SIG-M5 treated with dmso at 0.1 percent for 504 hours (cell line): ENCODE results near the gene CDKN2A.

ENCODE experiments used
- DNase-seq: peaks from one replicate; lab custom pipeline; 2025; ENCODE audit not compliant: unreplicated experiment; lab: John Stamatoyannopoulos, UW

CDKN2A gene

GRCh38 chr9:22008384-22008716 lies 14.2 kb upstream of the CDKN2A start:
- no peak for DNase-seq

- no peak for DNase-seq
Measured at GRCh38 chr9:22005702-22006606, 11.8 kb upstream of the CDKN2A start.

- DNase-seq, result no peak
Measured at GRCh38 chr9:22005021-22005701, 11.0 kb upstream of the CDKN2A start.

GRCh38 chr9:22002038-22002437 lies 7.8 kb upstream of the CDKN2A start:
- no peak for DNase-seq

- no peak for DNase-seq
Measured at GRCh38 chr9:21998026-21998425, 3.8 kb upstream of the CDKN2A start.

GRCh38 chr9:21997480-21997879 lies 3.3 kb upstream of the CDKN2A start:
- no peak for DNase-seq

- DNase-seq, result no peak
Measured at GRCh38 chr9:21996858-21997257, 2.7 kb upstream of the CDKN2A start.

GRCh38 chr9:21996438-21996837 lies 2.2 kb upstream of the CDKN2A start:
- no peak for DNase-seq

- peak; percentile 44 for DNase-seq
Measured at GRCh38 chr9:21995666-21996398, 1.6 kb upstream of the CDKN2A start.

GRCh38 chr9:21995006-21995665 lies 944 bp upstream of the CDKN2A start:
- peak; percentile 85 for DNase-seq

GRCh38 chr9:21994556-21995005 lies 389 bp upstream of the CDKN2A start, which contains the start of gene CDKN2B-AS1:
Gene CDKN2B-AS1, plus strand, starts transcription at chr9:21994791.
- DNase-seq, result peak; percentile 76

- DNase-seq, result no peak
Measured at GRCh38 chr9:21993007-21993406, 1.2 kb downstream of the CDKN2A start.

GRCh38 chr9:21991072-21991959 lies 2.9 kb downstream of the CDKN2A start:
- no peak for DNase-seq

- no peak for DNase-seq
Measured at GRCh38 chr9:21989440-21990189, 4.6 kb downstream of the CDKN2A start.

- DNase-seq, result no peak
Measured at GRCh38 chr9:21988056-21988990, 5.9 kb downstream of the CDKN2A start.

GRCh38 chr9:21985964-21986667 lies 8.1 kb downstream of the CDKN2A start:
- DNase-seq, result no peak

GRCh38 chr9:21984101-21984500 lies 10.1 kb downstream of the CDKN2A start:
- DNase-seq, result no peak

GRCh38 chr9:21983561-21983935 lies 10.6 kb downstream of the CDKN2A start:
- DNase-seq, result peak; percentile 54
